Heart right ventricle (tissue), 16 donors: ENCODE measurements around the gene ITPRIPL2. TPM values are rescaled to one million over a fixed set of nuclear protein-coding genes. Genes with fewer than 3 reads are reported as not detected.

Experiments
- ATAC-seq, 8 donors: fragments of 200-7000 bp; cut with Tn5 transposase; one replicate each; pipeline ENCODE4 v1.9.1; 2020; ENCODE audit warnings: mild to moderate bottlenecking in 8 of 8, moderate library complexity in 8 of 8, moderate number of reproducible peaks in 1 of 8
- DNase-seq, 2 donors: peaks; one replicate each; pipeline ENCODE4 v3.0.0-alpha.2; 2020
- H3K27ac ChIP-seq, 10 donors: fragments of 200-600 bp; sonication (generic) in 2 of 10; one replicate each; pipeline versions ENCODE4 v1.5.0 to v1.8.0; 2020 to 2022; ENCODE audit warnings: mild to moderate bottlenecking in 3 of 10
- H3K27me3 ChIP-seq, 7 donors: fragments of 200-600 bp; one replicate each; pipeline ENCODE4 v1.8.0; 2021 to 2022; ENCODE audit warnings: mild to moderate bottlenecking in 2 of 7
- H3K36me3 ChIP-seq, 9 donors: fragments of 200-600 bp; sonication (generic) in 1 of 9; one replicate each; pipeline versions ENCODE4 v1.5.0 to v1.8.0; 2020 to 2022; ENCODE audit warnings: mild to moderate bottlenecking in 2 of 9
- H3K4me1 ChIP-seq, 9 donors: fragments of 200-600 bp; sonication (generic) in 1 of 9; one replicate each; pipeline versions ENCODE4 v1.5.0 to v1.8.0; 2020 to 2022; ENCODE audit warnings: mild to moderate bottlenecking in 4 of 9
- H3K4me3 ChIP-seq, 10 donors: fragments of 200-600 bp; sonication (generic) in 2 of 10; one replicate each; pipeline versions ENCODE4 v1.5.0 to v1.8.0; 2020 to 2022; ENCODE audit warnings: mild to moderate bottlenecking in 7 of 10, moderate library complexity in 2 of 10
- H3K9me3 ChIP-seq, 11 donors: fragments of 200-600 bp in 10 of 11; sonication (generic) in 2 of 11; one replicate each; pipeline versions ENCODE4 v1.5.0 to v1.8.0; 2013 to 2022; ENCODE audit warnings: mild to moderate bottlenecking in 2 of 11, control low read depth in 1 of 11, moderate library complexity in 1 of 11
- CTCF ChIP-seq, 9 donors: fragments of 200-600 bp; sonication (generic) in 2 of 9; IDR thresholded peaks; one replicate each; pipeline versions ENCODE4 v1.5.0 to v1.8.0; 2021 to 2022; ENCODE audit warnings: antibody characterized with exemption in 9 of 9, mild to moderate bottlenecking in 5 of 9, moderate library complexity in 1 of 9
- WGBS, 2 donors: extraction: QIAGEN DNeasy Blood & Tissue Kit; methylation state at CpG; one replicate each; pipeline ENCODE4 v1.1.7; 2013; ENCODE audit warnings: inconsistent platforms in 1 of 2; 5-methylcytosine and 5-hydroxymethylcytosine counted together
- intact Hi-C, 10 donors: fragments of 100-400 bp; cut with DNase I; formaldehyde crosslinking; loops; one replicate each; pipeline versions ENCODE4 v1.11.1 to v1.14.2; 2022
- polyA plus RNA-seq, 2 donors: library from polyadenylated mRNA; stranded (reverse); fragments of 200-250 nt; gene quantifications; one replicate each; pipeline ENCODE4 v1.2.3, GENCODE V29; 2013
- total RNA-seq, 10 donors: library from RNA; stranded (reverse); fragmentation: NEBNext Ultra II Directional in 3 of 10; extraction: Animal tissue kit (Norgen Biotek cat#: 25700) in 3 of 10; gene quantifications; one replicate each; pipeline versions ENCODE4 v1.2.1 to v1.2.4, GENCODE V29; 2021 to 2023
- donor health status: Arrhythmogenic right ventricular cardiomyopathy.
- donor health status: ischemic (EF 13 %, LVEDD 7.1; RV severe dilation, severe dysfunction).
- donor health status: healthy with polysubstance abuse.
- donor health status: DM: no; HTN: yes; CAD: no.
- donor health status: DM: no; HTN: no; CAD: no.
- donor health status: ischemic (EF 25% LVEDD 6.9; RV normal size, moderate dysfunction).
- donor health status: ischemic (EF 25% LVEDD 5.7; RV mildly dilated, moderate dysfunction).
- donor health status: healthy.
- donor health status: DM: yes; HTN: yes; CAD: no.
- donor health status: Ischemic cardiomyopathy.
- donor health status: ischemic (EF 35%, LVEDD 5.7; RV mildly dilated, moderate dysfunction).
- donor health status: nonischemic (EF 11% LVEDD 7.7; RV severe dilation, severe dysfunction).
- donor health status: DM: yes; HTN: yes; CAD: no.
- donor health status: PGD.
- donor health status: ischemic (EF 29% LVEDD 5.4; RV normal size, mild dysfunction).
- donor health status: nonischemic (EF 23%, LVEDD 6.1; RV moderate dilation, normal function).

The ITPRIPL2 gene
- total and polyA plus RNA-seq, 12 donors = 5.0 to 30.6 (median 13.1) TPM

DNA sequence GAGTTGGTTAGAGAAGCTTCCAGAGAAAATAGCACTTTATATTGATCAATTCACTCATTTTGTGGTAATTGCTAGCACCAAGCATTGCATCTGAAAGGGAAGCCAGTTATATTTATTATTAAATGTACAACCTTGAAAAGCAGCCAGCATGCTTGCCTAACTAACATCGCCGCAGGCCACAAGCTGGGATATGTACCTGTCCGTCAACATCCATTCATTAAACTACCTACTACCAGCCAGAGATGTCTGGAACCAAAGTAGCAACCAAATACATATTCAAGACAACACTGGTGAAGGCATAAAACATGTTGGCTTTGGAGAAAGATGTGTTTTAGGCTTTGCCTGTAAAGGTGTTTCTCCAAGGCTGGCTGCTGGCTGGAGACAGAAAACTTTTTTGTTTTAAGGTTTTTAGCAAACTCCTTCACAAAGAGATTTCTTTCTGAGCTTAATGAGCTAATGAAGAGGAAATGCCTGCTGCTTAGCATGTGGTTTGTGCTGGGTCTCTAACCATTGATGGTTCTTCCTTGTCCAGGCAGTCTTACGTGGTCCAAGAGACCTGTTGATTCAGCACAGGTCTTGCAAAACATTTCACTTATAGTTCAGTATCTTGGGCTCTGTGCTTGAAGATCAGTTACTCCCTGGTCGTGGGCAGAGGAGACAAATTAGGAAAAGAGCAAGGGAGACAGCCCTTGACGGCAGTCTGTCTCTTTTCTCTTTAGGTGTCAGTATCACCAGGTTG is 3.1 kb downstream of the ITPRIPL2 start:
- peak overlapping the region in 5 of 10 donors; percentile 49 to 99 (median 97) for H3K27ac ChIP-seq
- peaks cover 0 to 56% (median 4%) of the 10 kb centered on the region in 9 donors for H3K36me3 ChIP-seq
- H3K27me3 ChIP-seq = peaks cover 0 to 4% (median 0%) of the 10 kb centered on the region in 7 donors
- intact Hi-C loops = loop anchor here in 3 of 10 donors (10.0 kb wide), 2 partner anchors 48 to 58 kb away; partner anchors contain the start of gene SYT17 (in 2 of the 3)
- 58 to 61% methylated on average over 6 of the region's 6 CpGs for WGBS, 2 donors
- DNase-seq = no peak
- no peaks in the 10 kb centered on the region for H3K9me3 ChIP-seq
- no peak for ATAC-seq
- H3K4me1 ChIP-seq = peaks cover 20 to 87% (median 67%) of the 10 kb centered on the region in 9 donors
- peak overlapping the region in 6 of 10 donors; percentile 75 to 89 (median 81) for H3K4me3 ChIP-seq
- no peak for TF ChIP-seq CTCF (IDR thresholded peaks at IDR 0.05)

DNA sequence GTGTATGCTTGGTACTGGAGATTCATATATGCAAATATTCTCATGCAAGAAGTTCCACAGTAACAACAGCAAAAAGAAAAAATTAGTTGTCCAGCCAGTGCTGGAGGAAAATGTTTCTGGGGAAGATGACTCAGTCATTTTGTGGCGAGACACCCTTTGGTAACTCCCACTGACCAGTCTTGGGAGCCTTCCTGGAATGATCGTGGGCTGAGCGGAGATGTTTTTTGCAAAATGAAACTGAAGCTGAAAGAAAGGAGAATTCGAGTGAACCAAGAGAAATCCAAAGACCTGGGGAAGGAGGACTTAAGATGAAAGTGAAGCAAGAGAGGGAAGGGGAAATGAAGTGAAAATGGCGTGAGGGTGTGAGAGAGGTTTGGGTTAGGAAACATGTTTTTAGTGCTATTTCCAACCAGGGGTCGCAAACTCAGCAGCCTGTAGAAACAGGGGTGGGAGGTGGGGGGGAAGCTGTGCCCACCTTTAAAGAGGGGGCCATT is 5.2 kb downstream of the ITPRIPL2 start:
- peaks cover 0 to 61% (median 4%) of the 10 kb centered on the region in 9 donors for H3K36me3 ChIP-seq
- no peaks in the 10 kb centered on the region for H3K9me3 ChIP-seq
- peak overlapping the region in 9 of 10 donors; percentile 59 to 99 (median 81) for H3K27ac ChIP-seq
- H3K4me3 ChIP-seq = peak overlapping the region in 9 of 10 donors; percentile 18 to 89 (median 34)
- TF ChIP-seq CTCF (IDR thresholded peaks at IDR 0.05) = no peak
- DNase-seq (peak in 1 of 2 donors; percentile 68), ATAC-seq (peak in 6 of 8 donors; percentile 26 to 67 (median 58))
- H3K4me1 ChIP-seq = peaks cover 20 to 73% (median 58%) of the 10 kb centered on the region in 9 donors
- intact Hi-C loops = loop anchor here in 3 of 10 donors (10.0 kb wide), 2 partner anchors 46 to 56 kb away; partner anchors contain the start of gene SYT17 (in 2 of the 3)
- peaks cover 0 to 4% (median 0%) of the 10 kb centered on the region in 7 donors for H3K27me3 ChIP-seq
- 36 to 37% methylated on average over 6 of the region's 6 CpGs for WGBS, 2 donors

DNA sequence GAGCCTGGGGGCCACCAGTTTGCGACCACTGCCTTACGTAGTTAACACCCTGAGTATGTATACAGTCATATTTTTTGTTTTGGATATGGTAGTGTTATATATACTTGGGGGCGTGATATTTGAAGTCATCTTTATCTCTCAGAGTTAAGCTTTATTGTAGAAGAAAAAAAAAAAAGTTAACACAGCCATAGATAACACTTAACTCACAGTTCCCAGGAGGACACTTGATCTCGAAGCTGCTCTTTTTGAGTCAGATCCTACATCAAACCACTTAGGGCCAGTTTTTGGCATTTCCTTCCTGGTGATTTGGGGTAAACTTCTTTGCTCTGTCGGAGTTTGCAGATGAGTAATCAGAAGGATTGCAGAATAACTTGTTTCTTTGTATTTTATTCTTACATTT is 5.8 kb downstream of the ITPRIPL2 start:
- WGBS, 2 donors = 49 to 50% methylated on average over 5 of the region's 5 CpGs
- Histone ChIP-seq H3K9me3 (no peaks in the 10 kb centered on the region), H3K36me3 (peaks cover 0 to 63% (median 4%) of the 10 kb centered on the region in 9 donors), H3K27ac (peak overlapping the region in 9 of 10 donors; percentile 59 to 99 (median 81)), H3K4me3 (peak overlapping the region in 9 of 10 donors; percentile 18 to 89 (median 34)), H3K4me1 (peaks cover 20 to 73% (median 55%) of the 10 kb centered on the region in 9 donors), H3K27me3 (peaks cover 0 to 4% (median 0%) of the 10 kb centered on the region in 7 donors)
- intact Hi-C loops = loop anchor here in 3 of 10 donors (10.0 kb wide), 2 partner anchors 45 to 55 kb away; partner anchors contain the start of gene SYT17 (in 2 of the 3)
- TF ChIP-seq CTCF (IDR thresholded peaks at IDR 0.05) = no peak
- ATAC-seq = peak in 2 of 8 donors; percentile 9 to 46
- DNase-seq = no peak

DNA sequence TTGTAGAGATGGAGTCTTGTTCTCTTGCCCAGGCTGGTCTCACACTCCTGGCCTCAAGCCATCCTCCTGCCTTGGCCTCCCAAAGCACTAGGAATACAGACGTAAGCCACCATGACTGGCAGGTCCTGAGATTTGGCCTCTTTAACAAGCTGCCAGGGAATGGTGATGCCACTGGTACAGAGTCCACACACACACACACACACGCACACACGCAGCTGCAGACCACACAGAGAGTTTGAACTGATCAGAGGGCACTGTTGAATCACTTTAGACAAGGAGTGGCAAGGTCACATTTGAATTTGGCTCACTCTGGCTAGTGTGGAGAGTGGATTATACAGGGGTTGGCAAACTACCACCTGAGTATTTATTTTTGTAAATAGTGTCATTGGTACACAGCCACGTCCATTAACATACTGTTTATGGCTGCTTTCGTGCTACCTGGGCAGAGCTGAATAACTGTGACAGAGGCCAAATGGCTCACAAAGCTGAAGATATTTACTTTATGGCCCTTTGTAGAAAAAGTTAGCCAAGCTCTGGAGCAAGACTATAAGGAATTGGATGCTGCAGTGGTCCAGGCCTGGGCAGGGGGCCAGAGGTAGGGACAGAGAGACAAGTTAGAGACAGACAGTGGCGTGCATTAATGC is 9.9 kb downstream of the ITPRIPL2 start:
- no peak for TF ChIP-seq CTCF (IDR thresholded peaks at IDR 0.05)
- Histone ChIP-seq H3K36me3 (peaks cover 0 to 42% (median 4%) of the 10 kb centered on the region in 9 donors), H3K27ac (no peak overlapping the region), H3K4me1 (peaks cover 0 to 51% (median 21%) of the 10 kb centered on the region in 9 donors), H3K4me3 (no peak overlapping the region), H3K27me3 (no peaks in the 10 kb centered on the region), H3K9me3 (peaks cover 0 to 8% (median 0%) of the 10 kb centered on the region in 11 donors)
- no peak for ATAC-seq
- intact Hi-C loops = no loop called here
- no peak for DNase-seq
- WGBS, 2 donors = 82 to 86% methylated on average over 6 of the region's 6 CpGs
